ENCODE results near the gene CCM2L.

Gene CCM2L

GRCh38 chr20:32007787-32008616 is 2.2 kb upstream of the CCM2L start:
- no peak overlapping the region for H3K4me3 ChIP-seq (ENCODE audit: low read depth, low read length)
- no peak for TF ChIP-seq CTCF (IDR thresholded peaks at IDR 0.05; ENCODE audit: low read depth, low read length)

- TF ChIP-seq CTCF (IDR thresholded peaks at IDR 0.05; ENCODE audit: low read depth, low read length), result no peak
- no peak overlapping the region for H3K4me3 ChIP-seq (ENCODE audit: low read depth, low read length)
Observed at GRCh38 chr20:32009564-32009963, 674 bp upstream of the CCM2L start.

GRCh38 chr20:32010666-32011065 is 428 bp downstream of the CCM2L start:
- H3K4me3 ChIP-seq (ENCODE audit: low read depth, low read length), result no peak overlapping the region
- TF ChIP-seq CTCF (IDR thresholded peaks at IDR 0.05; ENCODE audit: low read depth, low read length), result no peak

- no peak for TF ChIP-seq CTCF (IDR thresholded peaks at IDR 0.05; ENCODE audit: low read depth, low read length)
- H3K4me3 ChIP-seq (ENCODE audit: low read depth, low read length), result no peak overlapping the region
Observed at GRCh38 chr20:32012159-32012688, 2.0 kb downstream of the CCM2L start.

GRCh38 chr20:32013326-32013725 is 3.1 kb downstream of the CCM2L start:
- H3K4me3 ChIP-seq (ENCODE audit: low read depth, low read length), result no peak overlapping the region
- no peak for TF ChIP-seq CTCF (IDR thresholded peaks at IDR 0.05; ENCODE audit: low read depth, low read length)

GRCh38 chr20:32017711-32018251 is 7.5 kb downstream of the CCM2L start:
- H3K4me3 ChIP-seq (ENCODE audit: low read depth, low read length), result no peak overlapping the region

More at GRCh38 chr20:32017711-32018251, 7.5 kb downstream of the CCM2L start:
- TF ChIP-seq CTCF (IDR thresholded peaks at IDR 0.05; ENCODE audit: low read depth, low read length), result no peak

All from WI38 (cell line).